Measurements from ENCODE around the gene PEX12.

- TF ChIP-seq CTCF (optimal IDR thresholded peaks at IDR 0.05 in 1 of 3, IDR thresholded peaks at IDR 0.05 in 1 of 3, conservative IDR thresholded peaks at IDR 0.05 in 1 of 3; ENCODE audit: extremely low read depth in 1 of 3, insufficient read depth in 2 of 3, low read length in 3 of 3) (no peak), EZH2 (IDR thresholded peaks at IDR 0.05; ENCODE audit: low read length) (no peak)
Observed at GRCh38 chr17:35584061-35584460, 5.7 kb upstream of the PEX12 start.
